ENCODE results near the gene ZNF593OS. TPM values are rescaled to one million over a fixed set of nuclear protein-coding genes. Genes with fewer than 3 reads are reported as not detected.

Gene ZNF593OS
- total RNA-seq, 1 experiment from 2014 or later, result not detected

GRCh38 chr1:26189751-26190275 is 18.2 kb upstream of the ZNF593OS start:
- H3K36me3 ChIP-seq, result no peaks in the 10 kb centered on the region
- H3K9me3 ChIP-seq, result no peaks in the 10 kb centered on the region
- H3K27me3 ChIP-seq, result no peaks in the 10 kb centered on the region
- H3K4me3 ChIP-seq, result no peak overlapping the region
- DNase-seq, result no peak

- no peak overlapping the region for H3K4me3 ChIP-seq
- no peak for DNase-seq
- H3K27me3 ChIP-seq, result no peaks in the 10 kb centered on the region
- H3K9me3 ChIP-seq, result no peaks in the 10 kb centered on the region
- H3K36me3 ChIP-seq, result no peaks in the 10 kb centered on the region
These were observed 17.7 kb upstream of the ZNF593OS start for GRCh38 chr1:26189331-26189730.

GRCh38 chr1:26188477-26188876 is 16.8 kb upstream of the ZNF593OS start:
- Histone ChIP-seq H3K36me3 (no peaks in the 10 kb centered on the region), H3K27me3 (no peaks in the 10 kb centered on the region), H3K4me3 (no peak overlapping the region), H3K9me3 (no peaks in the 10 kb centered on the region)
- no peak for DNase-seq

GRCh38 chr1:26187882-26188281 is 16.2 kb upstream of the ZNF593OS start:
- DNase-seq, result no peak
- Histone ChIP-seq H3K27me3 (no peaks in the 10 kb centered on the region), H3K9me3 (no peaks in the 10 kb centered on the region), H3K4me3 (no peak overlapping the region), H3K36me3 (no peaks in the 10 kb centered on the region)

GRCh38 chr1:26184883-26185282 is 13.3 kb upstream of the ZNF593OS start:
- H3K4me3 ChIP-seq, result no peak overlapping the region
- DNase-seq, result no peak
- H3K9me3 ChIP-seq, result no peaks in the 10 kb centered on the region
- H3K27me3 ChIP-seq, result no peaks in the 10 kb centered on the region
- no peaks in the 10 kb centered on the region for H3K36me3 ChIP-seq

GRCh38 chr1:26184086-26184485 is 12.5 kb upstream of the ZNF593OS start:
- no peaks in the 10 kb centered on the region for H3K9me3 ChIP-seq
- no peak overlapping the region for H3K4me3 ChIP-seq
- no peak for DNase-seq

GRCh38 chr1:26182383-26182696 is 10.7 kb upstream of the ZNF593OS start:
- no peak overlapping the region for H3K4me3 ChIP-seq

More at GRCh38 chr1:26184086-26184485, 12.5 kb upstream of the ZNF593OS start:
- Histone ChIP-seq H3K27me3 (no peaks in the 10 kb centered on the region), H3K36me3 (no peaks in the 10 kb centered on the region)

GRCh38 chr1:26181586-26182382 is 10.2 kb upstream of the ZNF593OS start:
- no peaks in the 10 kb centered on the region for H3K27me3 ChIP-seq
- peak; percentile 63 for DNase-seq
- no peak overlapping the region for H3K4me3 ChIP-seq
- no peaks in the 10 kb centered on the region for H3K9me3 ChIP-seq
- H3K36me3 ChIP-seq, result no peaks in the 10 kb centered on the region

More at GRCh38 chr1:26182383-26182696, 10.7 kb upstream of the ZNF593OS start:
- H3K27me3 ChIP-seq, result no peaks in the 10 kb centered on the region
- DNase-seq, result no peak
- no peaks in the 10 kb centered on the region for H3K36me3 ChIP-seq
- no peaks in the 10 kb centered on the region for H3K9me3 ChIP-seq

- no peak for DNase-seq
- H3K4me3 ChIP-seq, result no peak overlapping the region
- H3K9me3 ChIP-seq, result no peaks in the 10 kb centered on the region
- no peaks in the 10 kb centered on the region for H3K36me3 ChIP-seq
- H3K27me3 ChIP-seq, result no peaks in the 10 kb centered on the region
These were observed 8.4 kb upstream of the ZNF593OS start for GRCh38 chr1:26180010-26180506.

- no peak within 1 kb of the TSS for H3K4me3 ChIP-seq
- H3K9me3 ChIP-seq, result no peaks in the 10 kb centered on the region
- H3K27me3 ChIP-seq, result no peaks in the 10 kb centered on the region
- H3K36me3 ChIP-seq, result no peaks in the 10 kb centered on the region
- DNase-seq, result no peak
These were observed 5.6 kb upstream of the ZNF593OS start, which contains the start of gene CNKSR1 for GRCh38 chr1:26177182-26177684. TSS of gene CNKSR1 (plus strand) at chr1:26177491. CDS start at chr1:26177548, 57 bp downstream.

- DNase-seq, result no peak
- H3K36me3 ChIP-seq, result peaks cover 8% of the 10 kb centered on the region
- H3K27me3 ChIP-seq, result no peaks in the 10 kb centered on the region
- H3K4me3 ChIP-seq, result no peak overlapping the region
- H3K9me3 ChIP-seq, result no peaks in the 10 kb centered on the region
These were observed 3.7 kb upstream of the ZNF593OS start for GRCh38 chr1:26175346-26175745.

- Histone ChIP-seq H3K9me3 (no peaks in the 10 kb centered on the region), H3K36me3 (peaks cover 8% of the 10 kb centered on the region), H3K4me3 (peak overlapping the region; percentile 95), H3K27me3 (no peaks in the 10 kb centered on the region)
- DNase-seq, result no peak
These were observed 1.2 kb downstream of the ZNF593OS start for GRCh38 chr1:26170472-26170821.

- peak within 1 kb of the TSS; percentile 95 for H3K4me3 ChIP-seq
- peak; percentile 93 for DNase-seq
- no peaks in the 10 kb centered on the region for H3K9me3 ChIP-seq
- H3K36me3 ChIP-seq, result peaks cover 8% of the 10 kb centered on the region
- H3K27me3 ChIP-seq, result no peaks in the 10 kb centered on the region
These were observed 1.8 kb downstream of the ZNF593OS start, which contains the start of gene ZNF593 for GRCh38 chr1:26169669-26170471. TSS of gene ZNF593 (plus strand) at chr1:26169908. CDS start at chr1:26169984, 76 bp downstream.

GRCh38 chr1:26169198-26169554 is 2.5 kb downstream of the ZNF593OS start:
- H3K36me3 ChIP-seq, result peaks cover 8% of the 10 kb centered on the region
- no peaks in the 10 kb centered on the region for H3K9me3 ChIP-seq
- no peak for DNase-seq
- H3K27me3 ChIP-seq, result no peaks in the 10 kb centered on the region
- H3K4me3 ChIP-seq, result peak overlapping the region; percentile 95

- peak within 1 kb of the TSS; percentile 95 for H3K4me3 ChIP-seq
- H3K9me3 ChIP-seq, result no peaks in the 10 kb centered on the region
- H3K36me3 ChIP-seq, result peaks cover 8% of the 10 kb centered on the region
- no peak for DNase-seq
- no peaks in the 10 kb centered on the region for H3K27me3 ChIP-seq
These were observed 3.0 kb downstream of the ZNF593OS start, which contains the start of gene C1orf232 for GRCh38 chr1:26168410-26169197. TSS of gene C1orf232 (minus strand) at chr1:26168963. CDS start at chr1:26168499, 464 bp downstream.

- Histone ChIP-seq H3K36me3 (peaks cover 8% of the 10 kb centered on the region), H3K4me3 (no peak overlapping the region), H3K27me3 (no peaks in the 10 kb centered on the region), H3K9me3 (no peaks in the 10 kb centered on the region)
- DNase-seq, result no peak
These were observed 4.8 kb downstream of the ZNF593OS start for GRCh38 chr1:26166719-26167281.
